ENCODE data around the gene UVRAG. TPM values are rescaled to one million over a fixed set of nuclear protein-coding genes. Genes with fewer than 3 reads are reported as not detected.

UVRAG gene
- total RNA-seq, 3 donors from 2014 or later (not counting 1 experiment from before 2014, with no cell fraction given) = 39.9 to 52.5 (median 41.4) TPM

- Mint-ChIP-seq H3K27ac (no peak overlapping the region), H3K9me3 (no peaks in the 10 kb centered on the region), H3K4me3 (no peak overlapping the region), H3K36me3 (no peaks in the 10 kb centered on the region), H3K4me1 (no peaks in the 10 kb centered on the region), H3K27me3 (ENCODE audit: low read depth in 2 of 2) (no peaks in the 10 kb centered on the region)
- Histone ChIP-seq H3K9me3 (ENCODE audit: control insufficient read depth, insufficient read depth, low read length) (no peaks in the 10 kb centered on the region), H3K4me1 (ENCODE audit: control insufficient read depth, insufficient read depth, low read length) (no peaks in the 10 kb centered on the region), H3K36me3 (ENCODE audit: control insufficient read depth, insufficient read depth, low read length) (no peaks in the 10 kb centered on the region), H3K27ac (ENCODE audit: low read length) (no peak overlapping the region), H3K27me3 (ENCODE audit: control insufficient read depth, insufficient read depth, low read length) (no peaks in the 10 kb centered on the region), H3K4me3 (ENCODE audit: low read length) (no peak overlapping the region)
- intact Hi-C loops (cut with micrococcal nuclease) = no loop called here
- TF ChIP-seq CTCF (IDR thresholded peaks at IDR 0.05) = no peak
- no peak for ATAC-seq
- WGBS (ENCODE audit: insufficient coverage) = 93% methylated on average over 10 of the region's 12 CpGs
- DNase-seq = no peak
Observed at GRCh38 chr11:75792997-75793800, 21.8 kb upstream of the UVRAG start.

GRCh38 chr11:75793966-75794365 lies 21.0 kb upstream of the UVRAG start:
- Histone ChIP-seq H3K27ac (ENCODE audit: low read length) (no peak overlapping the region), H3K27me3 (ENCODE audit: control insufficient read depth, insufficient read depth, low read length) (no peaks in the 10 kb centered on the region), H3K4me3 (ENCODE audit: low read length) (no peak overlapping the region), H3K9me3 (ENCODE audit: control insufficient read depth, insufficient read depth, low read length) (no peaks in the 10 kb centered on the region), H3K36me3 (ENCODE audit: control insufficient read depth, insufficient read depth, low read length) (no peaks in the 10 kb centered on the region), H3K4me1 (ENCODE audit: control insufficient read depth, insufficient read depth, low read length) (no peaks in the 10 kb centered on the region)
- Mint-ChIP-seq H3K36me3 (no peaks in the 10 kb centered on the region), H3K27me3 (ENCODE audit: low read depth in 2 of 2) (no peaks in the 10 kb centered on the region), H3K27ac (no peak overlapping the region), H3K4me3 (no peak overlapping the region), H3K9me3 (no peaks in the 10 kb centered on the region), H3K4me1 (no peaks in the 10 kb centered on the region)
- ATAC-seq = no peak
- 92% methylated on average over 2 of the region's 2 CpGs for WGBS (ENCODE audit: insufficient coverage)
- intact Hi-C loops (cut with micrococcal nuclease) = no loop called here
- TF ChIP-seq CTCF (IDR thresholded peaks at IDR 0.05) = no peak
- DNase-seq = no peak

GRCh38 chr11:75795276-75796090 lies 19.5 kb upstream of the UVRAG start:
- no peaks in the 10 kb centered on the region for H3K36me3 ChIP-seq (ENCODE audit: control insufficient read depth, insufficient read depth, low read length)
- ATAC-seq (no peak), DNase-seq (no peak)
- WGBS (ENCODE audit: insufficient coverage) = 83% methylated on average over 4 of the region's 4 CpGs
- no peaks in the 10 kb centered on the region for H3K27me3 Mint-ChIP-seq (ENCODE audit: low read depth in 2 of 2)
- no peaks in the 10 kb centered on the region for H3K36me3 Mint-ChIP-seq
- no peak overlapping the region for H3K4me3 Mint-ChIP-seq
- no peak overlapping the region for H3K4me3 ChIP-seq (ENCODE audit: low read length)
- H3K9me3 Mint-ChIP-seq = no peaks in the 10 kb centered on the region
- no peaks in the 10 kb centered on the region for H3K27me3 ChIP-seq (ENCODE audit: control insufficient read depth, insufficient read depth, low read length)
- intact Hi-C loops (cut with micrococcal nuclease) = no loop called here
- H3K9me3 ChIP-seq (ENCODE audit: control insufficient read depth, insufficient read depth, low read length) = no peaks in the 10 kb centered on the region
- H3K27ac ChIP-seq (ENCODE audit: low read length) = no peak overlapping the region
- H3K27ac Mint-ChIP-seq = no peak overlapping the region
- no peak for TF ChIP-seq CTCF (IDR thresholded peaks at IDR 0.05)
- H3K4me1 Mint-ChIP-seq = no peaks in the 10 kb centered on the region
- no peaks in the 10 kb centered on the region for H3K4me1 ChIP-seq (ENCODE audit: control insufficient read depth, insufficient read depth, low read length)

All from natural killer cell (primary cell).